ENCODE measurements around the gene ATG9A.
A peak's percentile ranks its signal among the peaks of the same experiment; 100 is the strongest.
"Not testable (repeated sequence)": the region's sequence is repeated elsewhere in the genome, so short reads cannot be mapped to it uniquely, and the experiment has no call there.

ATG9A gene

DNA sequence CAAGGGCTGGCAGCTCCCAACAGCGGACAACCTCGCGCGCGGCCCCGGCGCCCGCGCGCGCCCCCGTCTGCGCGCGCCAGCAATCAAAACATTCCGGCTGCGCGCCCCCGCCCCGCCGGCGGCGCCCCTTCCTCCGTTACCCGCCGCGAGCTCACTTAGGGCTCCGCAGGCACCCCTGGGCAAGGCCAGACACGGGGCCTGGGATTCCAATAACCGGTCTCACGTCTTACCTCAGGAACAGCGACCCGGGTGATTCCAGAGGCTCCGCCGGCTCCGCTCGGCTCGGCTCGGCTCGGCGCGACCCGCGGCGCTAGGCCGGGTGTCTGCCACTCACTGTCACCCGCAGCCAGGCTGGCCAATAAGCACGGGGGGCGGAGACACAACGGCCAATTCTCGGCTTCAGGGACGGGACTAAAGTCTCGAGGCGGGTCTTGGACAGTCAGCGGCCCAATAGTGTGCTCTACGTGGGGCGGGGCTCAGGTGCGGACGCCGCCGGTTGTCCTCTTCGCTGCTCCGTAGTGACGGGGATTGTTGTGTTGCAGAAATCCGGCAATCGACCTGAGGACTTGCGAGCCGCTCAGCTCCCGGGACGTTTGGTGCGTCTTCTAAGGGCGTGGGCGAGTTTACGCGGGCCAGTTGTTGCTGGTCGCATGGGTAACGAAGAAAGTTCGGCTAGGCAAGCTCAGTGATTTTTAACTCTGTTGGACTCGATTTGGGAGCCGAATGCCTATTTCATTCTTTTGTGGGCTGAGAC lies at the start of gene ATG9A, which contains the start of gene ANKZF1:
Gene ATG9A, minus strand, starts transcription at position 332 of the 754 bp plus-strand sequence. CDS start 1,612 bp downstream, outside the sequence.
Gene ANKZF1, plus strand, starts transcription at position 502 of the 754 bp plus-strand sequence. CDS start 452 bp downstream, outside the sequence.
- peak; percentile 94 for DNase-seq

DNA sequence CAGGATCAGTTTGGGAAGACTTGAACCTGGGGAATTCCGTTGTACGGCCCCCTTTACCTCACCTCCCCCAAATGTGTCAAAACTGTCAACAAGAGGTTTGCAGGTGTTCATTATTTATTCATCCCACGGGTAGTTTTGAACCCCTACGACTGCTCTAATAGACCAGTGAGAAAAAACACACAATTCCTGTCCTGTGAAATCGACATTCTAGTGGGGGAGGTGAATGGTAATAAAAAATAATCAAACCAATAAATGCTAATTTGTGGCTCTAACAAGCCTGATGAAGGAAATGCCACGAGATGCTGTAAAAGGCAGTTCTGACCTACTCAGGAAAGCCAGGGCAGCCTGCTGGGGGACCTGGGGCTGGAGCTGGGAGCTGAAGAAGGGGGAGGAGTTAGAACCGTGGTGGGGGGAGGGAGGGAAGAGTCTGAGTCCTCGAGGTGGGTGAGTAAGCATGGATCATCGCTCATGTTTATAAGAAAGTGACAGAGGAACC lies 49.3 kb upstream of the ATG9A start:
- no peak for DNase-seq

GRCh38 chr2:219277703-219278654 lies 48.5 kb upstream of the ATG9A start:
- peak; percentile 25 for DNase-seq

- DNase-seq = no peak
Observed at GRCh38 chr2:219274361-219274921, 45.0 kb upstream of the ATG9A start.

- no peak for DNase-seq
Observed at GRCh38 chr2:219273937-219274336, 44.5 kb upstream of the ATG9A start.

DNA sequence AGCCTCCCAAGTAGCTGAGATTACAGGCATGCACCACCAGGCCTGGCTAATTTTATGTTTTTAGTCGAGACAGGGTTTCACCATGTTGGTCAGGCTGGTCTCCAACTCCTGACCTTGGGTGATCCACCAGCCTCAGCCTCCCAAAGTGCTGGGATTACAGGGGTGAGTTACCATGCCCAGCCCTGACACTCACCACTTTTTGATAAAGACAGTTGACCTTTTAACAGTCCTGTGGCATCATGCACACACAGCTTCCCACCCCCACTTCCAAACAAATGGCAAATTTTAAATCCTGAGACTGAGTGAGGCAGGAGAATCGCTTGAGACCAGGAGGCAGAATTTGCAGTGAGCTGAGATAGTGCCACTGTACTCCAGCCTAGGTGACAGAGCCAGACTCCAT lies 43.6 kb upstream of the ATG9A start:
- DNase-seq = no peak

DNA sequence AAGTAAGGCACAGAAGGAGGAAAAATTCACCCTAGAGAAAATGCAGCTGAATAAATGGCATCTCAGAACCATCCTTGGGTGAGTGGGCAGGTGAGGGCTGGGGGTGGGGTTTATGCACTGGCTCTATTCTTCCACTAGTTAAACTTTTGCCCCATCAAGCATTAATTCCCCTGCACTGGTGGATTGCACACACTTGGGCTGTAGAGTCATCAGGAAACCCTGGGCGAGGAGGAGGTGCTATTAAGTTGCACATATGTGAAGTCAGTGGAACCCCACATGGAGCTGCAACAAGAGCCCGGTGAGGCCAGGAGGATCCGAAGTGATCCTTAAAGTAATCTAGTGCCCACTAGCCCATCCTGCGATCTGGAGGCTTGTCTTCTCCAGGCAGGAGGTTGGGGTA lies 42.9 kb upstream of the ATG9A start:
- no peak for DNase-seq

- no peak for DNase-seq
Observed at GRCh38 chr2:219271021-219271420, 41.6 kb upstream of the ATG9A start.

GRCh38 chr2:219270055-219270372 lies 40.6 kb upstream of the ATG9A start:
- no peak for DNase-seq

DNA sequence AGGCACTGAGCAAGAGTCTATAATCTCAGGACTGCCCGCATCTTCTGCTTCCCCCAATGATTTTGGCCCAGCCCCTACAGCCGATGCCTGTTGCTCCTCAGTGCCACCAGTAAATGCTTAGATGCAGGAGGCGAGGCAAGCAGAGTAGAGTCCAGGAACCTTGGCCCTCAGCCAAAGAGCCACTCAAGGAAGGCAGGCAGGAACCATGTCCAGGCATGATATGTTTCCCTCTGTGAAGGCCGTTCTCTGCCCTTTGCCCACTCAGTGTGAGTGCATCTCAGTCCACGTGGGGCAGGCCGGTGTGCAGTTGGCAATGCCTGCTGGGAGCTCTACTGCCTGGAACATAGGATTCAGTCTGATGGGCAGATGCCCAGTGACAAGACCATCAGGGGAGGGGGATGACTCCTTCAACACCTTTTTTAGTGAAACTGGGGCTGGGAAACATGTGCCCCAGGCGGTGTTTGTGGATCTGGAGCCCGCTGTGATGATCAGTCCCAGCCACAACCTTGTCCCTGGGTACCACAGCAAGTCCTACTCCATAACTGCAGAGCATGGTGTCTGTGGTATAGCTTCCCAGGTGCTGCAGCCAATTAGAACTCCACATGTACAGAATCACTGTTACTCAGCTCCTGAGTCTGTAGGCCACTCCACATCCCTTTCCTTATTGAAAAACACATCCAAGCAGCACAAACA lies 40.1 kb upstream of the ATG9A start:
- DNase-seq = no peak

GRCh38 chr2:219268294-219268693 lies 38.9 kb upstream of the ATG9A start:
- DNase-seq = no peak

DNA sequence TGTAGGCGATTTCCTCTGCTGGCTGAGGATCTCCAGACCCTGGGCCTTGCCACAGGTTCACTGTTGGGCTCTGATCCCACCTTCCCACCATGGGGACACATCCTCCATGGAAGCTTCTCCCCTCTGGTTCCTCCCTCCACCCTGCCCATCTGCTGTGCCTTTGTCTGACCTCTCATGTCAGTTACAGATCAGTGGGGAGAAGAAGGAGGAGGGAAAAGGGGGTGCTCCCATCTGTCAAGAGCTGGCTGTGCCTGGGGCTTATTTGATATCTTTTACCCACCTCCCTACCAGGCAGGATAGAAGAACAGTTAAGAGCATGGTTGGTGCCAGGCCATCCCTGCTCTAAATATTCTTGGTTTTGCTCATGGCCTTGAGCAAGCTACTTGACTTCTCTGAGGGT lies 37.5 kb upstream of the ATG9A start:
- no peak for DNase-seq

GRCh38 chr2:219266232-219266631 lies 36.8 kb upstream of the ATG9A start:
- DNase-seq = no peak

DNA sequence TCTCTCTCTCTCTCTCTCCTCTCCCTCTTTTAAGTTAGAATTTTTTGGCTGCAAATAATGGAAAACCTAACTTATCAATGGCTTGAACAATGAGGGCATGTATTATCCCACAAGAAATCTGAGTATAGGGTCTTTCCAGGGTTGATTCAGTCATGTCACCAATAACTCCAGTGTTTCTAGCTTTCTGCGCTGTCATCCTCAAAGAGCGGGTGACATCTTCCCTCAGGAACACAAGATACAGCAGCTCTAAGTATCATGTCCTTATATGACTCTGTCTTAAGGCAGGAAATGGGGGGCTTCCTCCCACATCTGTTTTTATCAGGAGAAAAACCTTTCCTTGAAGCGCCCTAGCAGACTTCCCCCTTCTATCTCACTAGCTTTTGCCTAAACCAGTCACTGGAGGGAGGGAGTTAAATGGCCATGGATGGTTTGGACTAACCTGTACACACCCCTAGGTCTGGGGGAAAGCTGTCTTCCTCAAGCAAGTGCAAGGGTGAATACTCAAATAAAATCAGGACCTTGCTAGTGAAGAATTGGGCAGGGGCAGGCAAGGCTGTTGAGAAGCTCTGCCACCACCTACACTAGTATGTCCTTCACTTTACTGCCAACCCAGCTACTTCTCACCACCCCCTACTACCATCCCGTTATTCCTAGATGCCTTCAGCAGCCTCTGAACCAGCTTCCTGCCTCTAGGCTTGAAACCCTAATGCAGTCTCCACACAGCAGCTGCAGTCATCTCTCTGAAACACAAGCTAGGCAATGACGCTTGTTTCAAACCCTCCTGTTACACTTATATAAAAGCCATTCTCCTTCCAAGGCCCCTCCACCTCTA lies 31.8 kb upstream of the ATG9A start:
- DNase-seq = no peak

- DNase-seq = not testable (repeated sequence)
Observed at GRCh38 chr2:219258942-219259341, 29.5 kb upstream of the ATG9A start.

DNA sequence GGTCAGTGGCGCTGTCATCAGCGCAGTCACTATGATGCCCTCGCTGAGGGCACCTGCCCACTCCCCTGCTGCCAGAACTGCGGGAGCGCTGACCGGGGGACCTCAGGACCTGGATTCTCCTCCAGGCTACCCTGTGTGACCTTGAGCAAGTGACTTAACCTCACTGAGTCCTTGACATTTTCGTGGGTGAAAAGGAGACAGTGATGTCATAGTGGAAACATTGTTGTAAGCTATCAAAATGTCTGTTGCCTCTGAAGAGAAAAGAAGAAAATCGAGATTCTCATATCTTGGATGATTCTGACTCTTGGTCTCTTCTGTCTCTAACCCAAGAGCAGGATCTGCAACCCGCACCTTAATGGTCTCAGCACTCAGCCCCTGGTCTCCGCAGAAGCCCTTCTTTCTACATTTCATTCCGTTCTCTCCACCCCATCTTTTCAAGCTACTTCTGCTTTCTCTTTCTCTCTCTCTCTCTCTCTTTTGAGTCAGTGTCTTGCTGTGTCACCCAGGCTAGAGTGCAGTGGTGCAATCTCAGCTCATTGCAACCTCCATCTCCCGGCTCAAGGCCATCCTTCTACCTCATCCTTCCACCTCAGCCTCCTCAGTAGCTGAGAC lies 25.3 kb upstream of the ATG9A start:
- no peak for DNase-seq

- DNase-seq = peak; percentile 44
Observed at GRCh38 chr2:219253753-219254589, 24.5 kb upstream of the ATG9A start, which contains the start of gene TUBA4A. Gene TUBA4A, minus strand, starts transcription at chr2:219253918. Its CDS starts 60 bp downstream, at chr2:219253858.

DNA sequence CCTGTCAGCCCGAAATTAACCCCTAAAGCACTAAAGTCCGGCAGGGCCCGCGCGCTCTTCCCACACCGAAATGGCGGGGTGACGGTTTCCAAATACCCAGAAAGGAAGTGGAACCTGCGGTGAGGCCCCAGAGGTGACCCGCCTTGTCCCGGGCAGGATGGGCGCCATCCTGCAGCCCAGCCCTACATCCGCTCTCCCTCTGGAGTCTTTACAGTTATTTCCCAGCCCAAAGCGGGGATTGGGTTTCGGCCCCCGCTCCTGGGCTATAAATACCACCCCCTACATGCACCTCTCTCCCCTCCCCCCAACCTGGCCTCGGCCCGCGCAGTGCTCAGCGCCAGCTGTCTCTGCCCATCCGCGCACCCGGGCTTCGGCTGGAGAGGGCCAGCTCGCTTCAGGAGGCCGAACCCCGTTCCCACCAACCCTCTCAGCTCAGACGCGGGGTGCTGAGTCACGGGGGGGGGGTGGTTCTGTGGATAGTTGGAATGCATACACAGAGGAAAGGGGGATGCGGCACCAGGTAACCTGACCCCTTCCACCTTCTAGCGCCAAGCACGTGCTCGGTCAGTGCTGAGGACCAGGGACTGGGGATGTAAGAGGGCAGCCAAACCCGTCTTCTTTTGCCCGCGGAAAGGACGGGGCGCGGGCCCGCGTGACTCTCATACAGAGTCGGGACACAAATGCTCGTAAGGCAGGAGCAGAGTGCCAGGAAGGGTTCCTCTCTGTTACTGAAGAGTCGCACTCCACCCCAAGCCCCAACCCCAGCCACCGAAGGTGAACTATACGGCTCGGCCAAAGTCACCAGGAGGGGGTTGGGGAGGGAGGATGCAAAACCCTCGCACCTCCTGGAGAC lies 23.7 kb upstream of the ATG9A start, which contains the start of gene TUBA4B:
Gene TUBA4B, plus strand, starts transcription at position 344 of the 853 bp plus-strand sequence. Its CDS starts 165 bp downstream, at position 509.
- no peak for DNase-seq

DNA sequence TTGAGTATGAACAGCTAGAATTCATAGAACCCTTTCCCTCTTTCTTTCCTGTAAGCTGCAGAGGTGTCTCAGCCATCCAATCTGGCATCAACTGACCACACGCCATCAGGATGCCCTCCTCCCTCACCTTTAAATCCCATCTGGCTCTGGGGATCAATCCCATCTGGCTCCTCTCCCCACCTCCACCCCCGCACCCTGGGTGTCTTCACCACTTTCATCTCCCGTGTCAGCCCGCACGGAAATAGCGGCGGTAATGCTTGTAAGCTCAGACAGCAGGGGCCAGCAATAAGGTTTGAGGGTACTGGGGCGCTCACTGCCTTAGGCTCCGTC lies 23.1 kb upstream of the ATG9A start:
- no peak for DNase-seq

All from NCI-H1092 (cell line).